HS-27A (cell line): ENCODE data around the gene PRRC2B.

Experiments
- DNase-seq: peaks from one replicate; pipeline ENCODE4 v3.0.0-alpha.2; 2012; ENCODE audit warnings: low read depth, missing footprints

The PRRC2B gene

GRCh38 chr9:131516930-131517329, 123.0 kb downstream of the PRRC2B start:
- no peak for DNase-seq

DNA sequence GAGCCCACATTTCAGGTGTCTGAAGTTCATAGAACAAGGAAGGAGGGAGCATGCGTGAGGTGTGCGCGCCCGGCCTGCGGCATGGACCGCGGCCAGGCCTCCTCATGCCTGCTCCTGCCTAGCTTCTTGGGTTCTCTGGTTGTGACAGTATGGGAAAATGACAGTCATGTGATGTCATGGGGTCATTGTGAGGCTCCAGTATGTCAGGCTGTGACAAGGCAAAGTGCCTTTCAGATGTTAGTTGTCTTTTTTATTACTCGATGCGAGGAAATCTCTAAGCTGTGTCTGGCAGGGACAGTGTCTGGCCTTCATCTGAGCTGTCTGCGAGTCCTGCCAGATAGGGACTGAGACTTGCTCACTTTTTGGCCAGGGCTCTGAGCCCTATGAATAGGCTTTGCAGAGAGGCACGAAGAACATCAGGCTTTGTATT, 123.9 kb downstream of the PRRC2B start:
- no peak for DNase-seq

GRCh38 chr9:131518553-131518952, 124.7 kb downstream of the PRRC2B start:
- DNase-seq = no peak

DNA sequence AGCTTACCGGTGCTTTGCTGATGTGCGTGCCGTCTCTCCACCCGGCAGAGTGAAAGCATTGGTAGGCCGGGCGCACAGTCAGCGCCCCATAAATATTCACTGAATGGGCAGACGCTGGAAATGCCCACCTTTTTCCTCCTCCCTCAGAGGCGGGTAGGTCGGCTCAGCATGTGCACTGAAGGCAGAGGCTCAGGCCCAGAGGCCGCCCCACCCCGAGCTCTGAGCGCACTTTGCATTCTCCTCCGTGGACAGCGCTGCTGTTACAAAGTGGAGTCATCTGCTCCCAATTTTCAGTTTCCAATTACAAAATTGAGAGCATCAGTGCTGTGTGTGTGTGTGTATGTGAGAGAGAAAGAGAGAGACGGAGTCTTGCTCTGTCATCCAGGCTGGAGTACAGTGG, 126.6 kb downstream of the PRRC2B start:
- DNase-seq = no peak

- no peak for DNase-seq
These were observed 127.3 kb downstream of the PRRC2B start for GRCh38 chr9:131521203-131521602.

- no peak for DNase-seq
These were observed 127.9 kb downstream of the PRRC2B start for GRCh38 chr9:131521822-131522221.

DNA sequence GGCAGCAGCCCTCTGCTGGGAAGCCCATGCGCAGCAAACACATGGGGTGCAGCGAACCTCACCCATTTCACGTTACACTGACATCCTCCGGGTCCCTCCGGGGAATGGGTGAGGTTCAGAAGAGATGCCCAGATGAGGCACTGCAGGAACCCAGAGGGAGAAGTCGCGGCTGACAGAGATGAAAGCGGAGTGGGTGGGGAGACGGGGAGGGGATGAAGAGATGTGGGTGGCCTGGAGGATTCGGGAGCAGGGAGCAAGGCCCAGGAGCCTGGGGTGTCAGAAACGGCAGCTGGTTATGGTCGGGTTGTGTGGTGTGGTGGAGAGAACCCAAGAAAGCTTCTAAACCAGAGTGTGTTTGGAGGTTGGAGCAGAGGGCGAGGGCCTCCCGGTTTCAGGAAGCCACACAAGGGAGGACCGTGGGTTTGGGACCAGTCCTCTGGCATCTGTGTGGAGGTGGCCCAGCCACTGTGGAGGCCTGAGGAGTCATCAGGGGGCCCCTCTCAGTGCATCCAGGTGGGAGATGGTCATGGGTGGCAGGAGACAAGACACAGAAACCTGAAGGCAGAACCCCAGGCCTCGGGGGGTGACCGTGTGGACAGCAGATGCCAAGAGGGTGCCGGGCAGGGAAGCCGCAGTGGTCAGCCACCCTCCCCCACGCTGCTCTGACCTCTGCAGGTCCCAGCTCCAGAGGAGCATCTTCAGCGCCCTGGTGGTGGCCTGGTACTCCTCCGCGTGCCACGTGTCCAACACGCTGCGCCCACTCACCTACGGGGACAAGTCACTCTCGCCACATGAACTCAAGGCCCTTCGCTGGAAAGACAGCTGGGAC, 128.6 kb downstream of the PRRC2B start:
- DNase-seq = no peak

DNA sequence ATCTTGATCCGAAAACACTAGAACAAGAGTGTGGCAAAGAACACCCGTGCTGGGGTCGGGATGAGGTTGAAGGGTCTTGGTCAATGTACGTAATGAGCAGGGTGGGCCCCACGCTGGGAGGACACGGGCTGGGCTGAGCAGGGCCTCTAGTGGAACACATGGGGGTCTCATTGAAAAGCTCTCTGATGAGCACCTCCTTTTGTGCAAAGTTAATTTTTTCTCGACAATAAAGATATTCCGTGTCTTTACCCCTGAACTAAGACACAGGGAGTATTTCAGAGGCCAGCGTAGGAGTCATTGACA, 129.2 kb downstream of the PRRC2B start:
- DNase-seq = no peak

GRCh38 chr9:131523451-131524435, 129.9 kb downstream of the PRRC2B start:
- no peak for DNase-seq

DNA sequence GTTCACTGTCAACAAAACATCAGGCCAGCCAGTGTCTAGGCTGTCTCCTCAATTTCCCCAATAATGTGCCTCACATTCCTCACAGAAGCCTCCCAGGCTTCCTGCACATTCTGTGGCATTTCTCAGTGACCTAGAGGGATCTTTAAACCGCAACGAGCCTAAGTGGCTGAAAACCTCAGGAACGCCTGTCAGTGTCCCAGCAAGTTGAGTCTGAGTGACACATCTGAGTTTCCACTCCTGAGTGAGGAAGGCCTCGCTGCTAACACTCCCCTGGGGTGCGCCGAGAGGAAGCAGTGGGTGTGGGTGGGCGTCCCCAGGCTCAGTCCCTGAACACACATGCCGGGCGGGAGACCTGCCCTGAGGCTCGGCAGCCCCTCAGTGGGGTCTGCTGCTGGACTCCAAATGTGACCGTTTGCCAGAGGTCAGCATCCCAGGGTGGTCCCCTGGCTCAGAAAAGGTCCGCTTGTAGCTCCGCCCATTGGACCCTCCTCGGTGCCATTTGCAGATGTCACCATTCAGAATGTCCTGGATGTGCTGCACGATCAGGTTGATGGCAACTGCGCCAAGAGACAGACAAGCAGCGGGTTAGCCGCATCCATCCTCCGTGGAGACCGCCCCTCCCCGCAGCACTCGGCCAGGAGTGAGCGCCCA, 130.9 kb downstream of the PRRC2B start:
- DNase-seq = no peak

- DNase-seq = no peak
These were observed 132.0 kb downstream of the PRRC2B start for GRCh38 chr9:131525643-131526565.

GRCh38 chr9:131528186-131528585, 134.3 kb downstream of the PRRC2B start:
- no peak for DNase-seq

- DNase-seq = no peak
These were observed 135.1 kb downstream of the PRRC2B start for GRCh38 chr9:131528886-131529505.

- no peak for DNase-seq
These were observed 136.0 kb downstream of the PRRC2B start for GRCh38 chr9:131529597-131530545.

- DNase-seq = no peak
These were observed 136.6 kb downstream of the PRRC2B start for GRCh38 chr9:131530546-131530919.

- no peak for DNase-seq
These were observed 137.3 kb downstream of the PRRC2B start, which contains the start of gene UCK1 for GRCh38 chr9:131530920-131531832. TSS of gene UCK1 (minus strand) at chr9:131531263. CDS start at chr9:131531174, 89 bp downstream.

GRCh38 chr9:131534721-131535237, 140.9 kb downstream of the PRRC2B start:
- DNase-seq = no peak

- DNase-seq = no peak
These were observed 144.1 kb downstream of the PRRC2B start for GRCh38 chr9:131537946-131538345.
